ENCODE results near the gene F10. TPM values are rescaled to one million over a fixed set of nuclear protein-coding genes. Genes with fewer than 3 reads are reported as not detected.

Gene F10
- total and polyA plus RNA-seq, 2 of the 13 experiments (the other 11 are each of a cell fraction or from before 2014, with no cell fraction given), result 58.4 to 237 TPM

- TF ChIP-seq ZFP36L1 (CRISPR knock-in tag; IDR thresholded peaks at IDR 0.05) (no peak), ZNF142 (CRISPR knock-in tag; IDR thresholded peaks at IDR 0.05) (no peak), MTERF4 (CRISPR knock-in tag; IDR thresholded peaks at IDR 0.05) (0 out of 2 replicates have a peak, but pooled peaks have one; percentile 81), ZNF777 (CRISPR knock-in tag; IDR thresholded peaks at IDR 0.05) (no peak), ZBTB8A (CRISPR knock-in tag; IDR thresholded peaks at IDR 0.05; ENCODE audit: borderline replicate concordance, low read depth) (no peak), ZBTB44 (CRISPR knock-in tag; IDR thresholded peaks at IDR 0.05) (no peak), CBX1 (IDR thresholded peaks at IDR 0.05; ENCODE audit: low read depth) (peak; percentile 37), FLYWCH1 (CRISPR knock-in tag; IDR thresholded peaks at IDR 0.05) (0 out of 2 replicates have a peak, but pooled peaks have one; percentile 61), DNMT1 (CRISPR knock-in tag; IDR thresholded peaks at IDR 0.05) (no peak), ZKSCAN5 (CRISPR knock-in tag; IDR thresholded peaks at IDR 0.05) (0 out of 2 replicates have a peak, but pooled peaks have one; percentile 36), ZNF224 (CRISPR knock-in tag; IDR thresholded peaks at IDR 0.05) (no peak), ZNF782 (CRISPR knock-in tag; IDR thresholded peaks at IDR 0.05; ENCODE audit: borderline replicate concordance) (no peak), ZBTB37 (CRISPR knock-in tag; IDR thresholded peaks at IDR 0.05) (no peak), ZKSCAN1 (IDR thresholded peaks at IDR 0.05; ENCODE audit: low read length) (no peak), ZFP1 (CRISPR knock-in tag; IDR thresholded peaks at IDR 0.05) (no peak)
Observed at GRCh38 chr13:113157929-113158747, 35.5 kb downstream of the F10 start, which contains the start of gene PROZ (continued).
